ENCODE data around the gene DAAM1.

DNA sequence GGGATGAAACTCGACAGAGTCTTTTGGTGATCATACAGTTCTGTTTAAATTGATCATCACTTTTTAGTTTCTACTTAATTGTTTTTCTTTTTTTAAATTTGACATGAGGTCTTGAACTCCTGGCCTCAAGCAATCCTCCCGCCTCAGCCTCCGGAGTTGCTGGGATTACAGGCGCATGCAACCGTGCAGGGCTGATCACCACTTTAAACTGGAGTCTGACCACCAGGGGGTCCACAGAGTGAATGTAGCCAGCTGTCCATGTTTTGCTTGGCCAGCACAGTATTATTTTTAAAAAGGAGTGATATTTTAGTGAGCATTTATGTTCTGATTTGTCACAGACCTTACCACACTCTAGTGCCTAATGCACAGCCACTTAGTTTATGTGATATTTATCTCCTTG is 10.7 kb downstream of the DAAM1 start:
- no peak for TF ChIP-seq EZH2phosphoT487 (IDR thresholded peaks at IDR 0.05; ENCODE audit: borderline replicate concordance)
- TF ChIP-seq, protein P1, sequence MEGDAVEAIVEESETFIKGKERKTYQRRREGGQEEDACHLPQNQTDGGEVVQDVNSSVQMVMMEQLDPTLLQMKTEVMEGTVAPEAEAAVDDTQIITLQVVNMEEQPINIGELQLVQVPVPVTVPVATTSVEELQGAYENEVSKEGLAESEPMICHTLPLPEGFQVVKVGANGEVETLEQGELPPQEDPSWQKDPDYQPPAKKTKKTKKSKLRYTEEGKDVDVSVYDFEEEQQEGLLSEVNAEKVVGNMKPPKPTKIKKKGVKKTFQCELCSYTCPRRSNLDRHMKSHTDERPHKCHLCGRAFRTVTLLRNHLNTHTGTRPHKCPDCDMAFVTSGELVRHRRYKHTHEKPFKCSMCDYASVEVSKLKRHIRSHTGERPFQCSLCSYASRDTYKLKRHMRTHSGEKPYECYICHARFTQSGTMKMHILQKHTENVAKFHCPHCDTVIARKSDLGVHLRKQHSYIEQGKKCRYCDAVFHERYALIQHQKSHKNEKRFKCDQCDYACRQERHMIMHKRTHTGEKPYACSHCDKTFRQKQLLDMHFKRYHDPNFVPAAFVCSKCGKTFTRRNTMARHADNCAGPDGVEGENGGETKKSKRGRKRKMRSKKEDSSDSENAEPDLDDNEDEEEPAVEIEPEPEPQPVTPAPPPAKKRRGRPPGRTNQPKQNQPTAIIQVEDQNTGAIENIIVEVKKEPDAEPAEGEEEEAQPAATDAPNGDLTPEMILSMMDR (conservative IDR thresholded peaks at IDR 0.05; ENCODE audit: low read length), result peak; percentile 37
